GM21576 (cell line): Measurements from ENCODE around the gene CCL27.

Experiments
- ATAC-seq: cut with Tn5 transposase; IDR thresholded peaks from one replicate; pipeline ENCODE4 v1.9.1; 2021; ENCODE audit warnings: mild to moderate bottlenecking, moderate library complexity; ENCODE audit not compliant: unreplicated experiment

Gene CCL27, protein sequence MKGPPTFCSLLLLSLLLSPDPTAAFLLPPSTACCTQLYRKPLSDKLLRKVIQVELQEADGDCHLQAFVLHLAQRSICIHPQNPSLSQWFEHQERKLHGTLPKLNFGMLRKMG

DNA sequence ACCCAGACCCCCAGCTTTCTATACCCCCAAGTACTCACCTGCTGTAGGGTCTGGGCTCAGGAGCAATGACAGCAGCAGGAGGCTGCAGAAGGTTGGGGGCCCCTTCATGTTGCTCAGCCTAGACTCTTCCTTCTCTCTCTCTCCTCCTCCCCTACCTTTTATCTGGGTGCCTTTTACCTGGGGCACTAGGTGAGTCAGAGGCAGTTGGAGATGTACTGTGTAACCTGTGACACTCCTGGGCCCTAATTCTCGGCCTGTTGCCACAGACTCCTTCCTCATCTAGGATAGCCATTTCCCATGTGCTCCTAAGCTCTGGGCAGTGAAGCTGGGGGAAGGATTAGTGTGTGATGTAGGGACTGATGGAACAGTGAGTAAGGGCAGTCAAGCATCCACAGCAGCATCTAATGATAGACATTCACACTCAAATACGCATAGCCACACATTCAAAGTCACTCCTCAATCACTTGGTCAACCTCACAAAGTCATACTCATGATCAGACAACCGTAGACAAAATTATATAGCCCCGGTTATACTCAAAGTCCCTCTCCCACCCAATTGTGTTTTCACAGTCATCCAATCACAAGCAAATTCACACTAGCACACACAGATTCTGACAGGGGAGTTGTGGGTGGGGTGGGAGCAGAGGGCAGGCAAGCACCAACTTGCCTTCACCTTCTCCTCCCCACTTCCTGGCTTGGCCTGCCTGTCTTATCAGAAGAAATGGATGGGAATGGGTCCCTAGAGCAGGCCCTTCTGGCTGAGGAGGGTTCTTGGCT is at the start of gene CCL27:
TSS of gene CCL27 (minus strand) at position 132 of the 777 bp plus-strand sequence. CDS start at position 108, 24 bp downstream.
- ATAC-seq = no peak

DNA sequence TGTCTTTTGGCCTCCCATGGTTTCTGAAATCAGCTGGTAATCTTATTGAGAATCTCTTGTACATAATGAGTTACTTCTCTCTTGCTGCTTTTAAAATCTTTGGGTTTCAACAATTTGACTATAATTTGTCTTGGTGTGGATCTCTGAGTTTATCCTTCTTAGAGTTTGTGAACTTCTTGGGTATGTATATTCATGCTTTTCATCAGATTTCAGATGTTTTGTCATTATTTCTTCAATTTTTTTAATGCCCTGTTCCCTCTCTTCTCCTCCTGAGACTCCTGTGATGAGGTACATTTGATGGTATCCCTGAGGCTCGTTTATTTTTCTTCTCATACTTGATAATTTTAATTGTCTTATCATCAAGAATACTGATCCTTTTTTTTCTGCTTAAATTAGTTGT is 49.7 kb upstream of the CCL27 start:
- no peak for ATAC-seq

DNA sequence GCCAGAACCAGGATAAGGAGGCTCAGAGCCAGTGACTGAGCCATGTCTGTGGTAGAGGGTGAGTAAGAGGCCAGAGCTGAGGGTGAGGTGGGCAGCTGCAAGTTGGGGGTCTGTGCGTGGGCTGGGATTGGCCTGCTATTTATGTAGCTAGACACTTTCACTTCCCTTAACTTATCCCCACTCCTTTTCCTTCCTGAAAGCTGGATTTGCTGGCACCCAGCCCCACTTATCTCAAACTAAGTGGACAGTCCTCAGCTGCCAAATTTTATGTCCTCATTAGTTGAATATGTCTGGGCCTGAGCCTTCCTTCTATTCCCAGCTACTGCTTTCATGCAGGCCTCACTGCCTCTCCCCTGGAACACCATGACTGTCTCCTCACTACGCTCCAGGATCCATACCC is 47.6 kb upstream of the CCL27 start, which contains the start of gene CCL21:
TSS of gene CCL21 (minus strand) at position 114 of the 400 bp plus-strand sequence. CDS start at position 44, 70 bp downstream.
- no peak for ATAC-seq

DNA sequence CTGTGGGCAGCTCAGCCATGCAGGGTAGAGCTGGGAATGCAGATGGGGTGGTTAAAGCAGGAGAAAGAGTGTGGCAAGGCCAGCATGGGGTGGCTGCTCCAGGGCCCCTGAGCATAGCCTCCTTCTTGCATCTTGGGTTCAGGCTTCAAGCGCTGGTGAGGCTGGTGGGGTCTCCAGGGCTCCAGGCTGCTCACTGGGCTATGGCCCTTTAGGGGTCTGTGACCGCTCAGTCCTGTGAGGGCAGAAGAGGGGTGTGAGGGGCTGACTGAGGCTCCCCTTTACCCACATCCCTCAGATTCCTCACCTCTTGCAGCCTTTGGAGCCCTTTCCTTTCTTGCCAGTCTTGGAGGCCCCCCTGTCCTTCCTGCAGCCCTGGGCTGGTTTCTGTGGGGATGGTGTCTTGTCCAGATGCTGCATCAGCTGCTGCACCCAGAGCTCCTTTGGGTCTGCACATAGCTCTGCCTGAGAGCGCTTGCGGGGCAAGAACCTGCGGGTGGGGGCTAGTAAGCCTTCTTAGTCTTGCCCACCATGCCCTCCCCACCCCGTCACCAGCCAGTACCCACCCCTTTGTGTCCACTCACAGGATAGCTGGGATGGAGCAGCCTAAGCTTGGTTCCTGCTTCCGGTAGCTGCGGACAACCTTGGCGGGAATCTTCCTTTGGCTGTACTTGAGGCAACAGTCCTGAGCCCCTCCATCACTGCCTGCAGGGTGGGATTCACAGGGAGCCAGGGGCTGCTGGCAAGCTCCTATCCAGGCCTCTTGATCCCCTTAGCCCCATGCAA is 46.9 kb upstream of the CCL27 start:
- ATAC-seq = no peak

DNA sequence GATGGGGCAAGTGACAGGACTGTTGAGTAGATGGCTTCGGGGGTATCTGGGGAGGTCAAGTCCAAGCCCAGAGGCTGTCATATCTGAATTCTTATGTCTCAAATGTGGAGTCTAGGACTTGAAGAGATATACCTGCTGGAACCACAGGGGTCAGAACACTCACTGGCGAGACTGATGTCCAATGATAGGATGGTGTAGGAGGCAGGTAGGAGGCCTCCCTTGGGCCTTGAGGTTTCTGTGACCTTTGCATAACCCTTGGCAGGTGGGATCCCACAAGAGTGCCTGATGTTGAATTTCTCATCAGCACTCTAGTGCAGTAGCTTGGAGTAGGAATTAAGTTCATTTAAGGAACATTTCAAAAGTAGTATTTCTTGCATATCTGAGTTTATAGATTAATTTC is 44.7 kb upstream of the CCL27 start:
- ATAC-seq = no peak

DNA sequence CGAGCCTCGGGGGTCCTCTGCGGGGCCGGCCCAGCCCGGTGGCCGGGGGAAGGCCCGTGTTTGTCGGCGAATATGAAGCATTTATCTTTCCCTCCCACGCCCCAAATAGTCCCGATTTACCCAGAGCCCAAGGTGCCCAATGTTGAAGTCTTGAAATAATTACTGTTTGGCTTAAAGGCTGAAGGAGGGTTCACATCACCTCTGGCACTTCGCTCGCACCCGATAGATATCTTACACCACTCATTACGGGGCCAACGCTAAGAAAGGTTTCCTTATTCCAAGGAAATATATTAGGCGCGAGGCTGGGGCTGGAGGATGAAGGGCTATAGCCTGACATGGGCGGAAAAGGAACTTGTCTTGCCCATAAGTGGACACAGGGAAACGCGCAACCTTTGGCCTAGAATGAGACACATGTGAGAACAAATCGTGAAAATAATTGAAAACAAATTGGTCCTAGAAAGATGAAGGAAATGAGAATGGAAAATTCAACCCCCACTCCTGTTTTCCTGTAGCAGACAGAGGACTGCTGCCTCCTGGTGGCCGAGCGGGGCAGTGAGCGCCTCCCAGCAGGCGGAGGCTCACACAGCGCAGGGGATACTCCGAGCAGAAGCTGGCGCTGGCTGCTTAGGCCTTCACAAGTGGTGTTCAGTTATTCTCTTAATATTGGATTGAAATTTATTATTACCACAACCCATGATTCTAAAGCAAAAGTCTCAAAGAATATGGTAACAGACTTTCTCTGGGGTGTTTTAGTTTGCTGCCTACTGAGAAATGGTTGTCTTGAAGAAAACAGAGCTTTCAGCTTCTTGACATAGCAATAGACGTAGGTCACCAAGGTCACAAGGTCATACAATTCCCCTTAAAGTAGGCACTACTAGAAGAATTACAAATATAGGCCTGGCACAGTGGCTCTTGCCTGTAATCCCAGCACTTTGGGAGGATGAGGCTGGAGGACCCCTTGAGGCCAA is 39.6 kb upstream of the CCL27 start:
- peak; percentile 85 for ATAC-seq

DNA sequence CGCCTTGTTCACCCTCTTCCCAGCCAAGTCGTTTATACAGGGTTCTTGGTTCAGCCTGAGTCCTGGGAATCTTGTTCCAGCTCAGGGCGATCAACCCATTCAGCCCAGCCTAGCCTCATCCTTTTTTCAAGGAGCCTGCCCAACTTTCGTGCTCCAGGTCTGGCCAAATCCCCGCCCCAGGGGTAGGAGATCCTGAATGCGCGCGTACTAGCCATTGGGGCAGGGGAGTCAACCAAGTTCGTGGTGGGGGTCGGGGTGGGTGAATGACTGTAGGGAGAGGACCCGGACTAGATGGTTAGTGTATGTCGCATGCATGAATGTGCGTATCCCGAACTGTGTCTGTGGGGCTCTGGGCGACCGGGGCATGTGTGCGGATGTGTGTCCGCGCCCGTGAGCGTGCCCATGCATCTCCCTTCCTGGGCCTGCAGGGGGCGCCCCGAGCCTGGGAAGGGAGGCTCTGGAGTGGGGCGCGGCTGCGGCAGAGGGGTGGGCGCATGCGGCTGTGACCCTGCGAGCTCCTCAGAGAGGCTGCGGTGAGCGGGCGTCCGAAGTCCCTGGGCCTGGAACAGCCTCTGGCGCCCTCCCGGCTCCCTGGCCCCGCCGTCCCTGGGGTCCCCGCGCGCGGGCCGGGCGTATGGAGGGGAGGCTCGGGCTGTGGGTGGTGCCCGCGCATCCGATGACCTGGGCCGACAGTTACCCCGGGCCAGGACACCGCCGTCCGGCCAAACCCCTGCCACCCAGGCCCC is 38.7 kb upstream of the CCL27 start:
- peak; percentile 54 for ATAC-seq

DNA sequence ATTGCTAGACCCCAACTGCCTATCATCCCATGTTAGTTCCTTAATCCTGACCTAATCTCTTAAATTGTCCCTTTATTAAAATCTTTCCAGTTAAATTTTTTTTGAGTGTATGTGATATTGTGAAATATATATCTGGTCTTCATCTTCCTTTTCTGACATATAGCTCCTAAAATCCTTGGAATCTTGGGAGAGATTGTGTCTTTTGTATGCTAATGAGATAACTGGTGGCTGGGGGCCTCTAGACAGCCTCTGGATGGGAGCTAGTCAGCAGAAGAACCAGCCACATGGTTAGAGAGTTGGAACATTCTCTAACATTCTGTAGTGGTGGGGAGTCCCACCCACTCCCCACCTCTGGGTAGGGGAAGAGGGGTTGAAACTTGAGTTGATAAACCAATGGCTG is 32.4 kb upstream of the CCL27 start:
- ATAC-seq = no peak

DNA sequence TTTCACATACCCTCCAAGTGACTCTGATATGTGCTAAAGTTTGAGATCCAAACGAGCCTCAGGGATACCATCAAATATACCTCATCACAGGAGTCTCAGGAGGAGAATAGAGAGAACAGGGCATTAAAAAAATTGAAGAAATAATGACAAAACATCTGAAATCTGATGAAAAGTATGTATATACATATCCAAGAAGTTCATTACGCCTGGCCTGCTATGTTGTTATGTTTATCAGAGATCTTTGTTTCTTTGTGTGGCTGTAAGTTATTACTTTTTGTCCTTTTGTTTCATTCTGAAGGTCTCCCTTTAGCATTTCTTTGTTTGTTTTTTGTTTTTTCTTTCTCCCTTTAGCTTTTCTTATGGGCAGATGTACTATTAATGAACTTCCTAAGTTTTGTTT is 31.1 kb upstream of the CCL27 start:
- no peak for ATAC-seq

DNA sequence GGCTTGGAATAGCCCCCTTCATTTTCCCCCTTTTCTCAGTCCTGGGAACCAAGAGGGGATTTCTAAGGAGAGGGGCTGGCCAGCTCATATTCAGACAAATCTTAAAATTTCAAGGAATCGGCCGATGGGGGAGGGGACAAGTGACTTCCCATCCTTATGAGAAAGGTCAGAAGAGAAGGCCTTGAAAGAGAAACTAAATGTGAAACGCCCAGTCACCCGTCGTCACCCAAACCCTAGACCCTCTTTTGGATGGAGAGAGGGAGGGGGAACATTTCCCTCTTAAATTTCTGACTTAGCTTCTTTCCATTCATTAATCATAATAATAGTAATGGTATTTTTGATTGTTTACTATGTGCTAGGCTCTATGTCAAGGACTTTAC is 29.5 kb upstream of the CCL27 start:
- no peak for ATAC-seq

DNA sequence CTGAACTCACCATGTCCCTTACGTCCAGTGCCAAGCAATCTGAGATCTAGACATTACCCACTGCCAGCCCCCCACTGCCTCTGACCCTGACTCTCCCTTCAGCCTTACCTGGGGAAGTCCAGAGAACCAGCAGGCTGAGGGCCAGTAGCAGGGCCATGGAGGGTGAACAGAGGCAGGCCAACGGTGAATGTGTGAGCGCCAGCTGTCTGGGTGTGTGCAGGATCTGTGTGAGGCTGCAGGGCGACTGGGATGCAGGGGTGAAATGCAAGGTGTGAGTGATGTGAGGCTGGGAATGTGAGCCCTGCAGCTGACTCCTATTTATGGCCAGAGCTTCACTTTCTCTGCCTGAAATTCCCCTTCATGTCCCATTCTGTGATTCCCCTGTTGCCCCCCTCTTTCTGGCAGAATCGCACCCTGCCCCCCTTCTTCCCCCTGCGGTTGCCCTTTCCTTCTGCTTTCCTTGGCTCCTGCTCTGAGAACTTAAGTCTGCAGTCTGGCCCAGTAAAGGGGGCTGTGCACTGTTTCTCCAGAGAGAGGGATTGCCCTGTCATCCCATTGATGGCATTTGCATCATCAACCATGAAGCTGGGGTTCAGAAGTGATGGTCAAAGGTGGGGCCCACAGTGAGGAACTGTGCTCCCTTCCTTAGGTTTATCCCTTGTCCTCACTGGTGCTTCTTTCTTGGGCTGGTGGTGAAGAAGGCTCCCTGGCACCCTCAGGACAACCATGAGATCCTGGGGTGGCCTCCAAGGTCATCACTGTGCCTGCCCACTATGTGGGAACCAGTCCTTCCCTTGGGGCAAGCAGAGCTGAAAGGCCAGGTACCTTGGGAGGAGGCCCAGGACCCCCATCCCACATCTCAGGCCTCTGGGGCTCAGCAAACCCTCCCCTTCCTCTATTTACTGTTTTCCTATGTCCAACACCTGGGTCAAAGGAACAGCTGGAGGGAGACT is 28.8 kb upstream of the CCL27 start, which contains the start of gene CCL19:
TSS of gene CCL19 (minus strand) at position 294 of the 953 bp plus-strand sequence. CDS start at position 157, 137 bp downstream.
- ATAC-seq = no peak

DNA sequence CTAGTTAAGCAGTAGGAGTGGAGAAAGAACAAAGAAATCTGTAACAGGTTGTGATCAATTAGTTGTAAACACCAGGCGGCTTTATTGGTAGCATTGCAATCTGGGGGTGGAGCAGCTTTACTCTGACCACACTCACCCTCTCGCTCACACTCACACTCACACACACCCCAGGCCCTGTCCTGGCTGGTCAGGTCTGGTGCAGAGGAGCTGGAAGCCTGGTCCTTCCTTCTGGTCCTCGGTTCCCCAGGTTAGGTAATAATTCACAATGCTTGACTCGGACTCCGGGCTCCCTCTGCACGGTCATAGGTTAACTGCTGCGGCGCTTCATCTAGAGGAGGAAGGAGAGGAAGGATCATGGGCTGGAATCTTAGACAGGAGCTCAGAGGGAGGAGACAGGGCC is 27.1 kb upstream of the CCL27 start:
- ATAC-seq = no peak

DNA sequence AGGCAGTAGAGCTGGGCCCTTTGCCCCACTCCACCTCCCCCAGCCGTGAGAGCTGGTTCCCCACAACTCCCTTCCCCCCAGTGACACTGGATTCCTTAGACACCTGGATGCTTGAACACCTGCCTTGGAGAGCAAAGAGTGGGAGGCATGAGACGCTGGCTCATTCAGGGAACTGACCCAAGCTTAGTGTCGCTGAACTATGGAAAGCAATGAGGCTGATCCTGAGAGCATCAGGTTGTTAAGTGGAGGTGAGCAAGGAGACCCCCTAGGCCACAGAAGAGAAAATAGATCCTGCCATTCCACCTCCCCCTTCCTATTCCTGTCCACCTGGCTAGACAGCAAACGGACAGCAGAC is 26.6 kb upstream of the CCL27 start:
- no peak for ATAC-seq

DNA sequence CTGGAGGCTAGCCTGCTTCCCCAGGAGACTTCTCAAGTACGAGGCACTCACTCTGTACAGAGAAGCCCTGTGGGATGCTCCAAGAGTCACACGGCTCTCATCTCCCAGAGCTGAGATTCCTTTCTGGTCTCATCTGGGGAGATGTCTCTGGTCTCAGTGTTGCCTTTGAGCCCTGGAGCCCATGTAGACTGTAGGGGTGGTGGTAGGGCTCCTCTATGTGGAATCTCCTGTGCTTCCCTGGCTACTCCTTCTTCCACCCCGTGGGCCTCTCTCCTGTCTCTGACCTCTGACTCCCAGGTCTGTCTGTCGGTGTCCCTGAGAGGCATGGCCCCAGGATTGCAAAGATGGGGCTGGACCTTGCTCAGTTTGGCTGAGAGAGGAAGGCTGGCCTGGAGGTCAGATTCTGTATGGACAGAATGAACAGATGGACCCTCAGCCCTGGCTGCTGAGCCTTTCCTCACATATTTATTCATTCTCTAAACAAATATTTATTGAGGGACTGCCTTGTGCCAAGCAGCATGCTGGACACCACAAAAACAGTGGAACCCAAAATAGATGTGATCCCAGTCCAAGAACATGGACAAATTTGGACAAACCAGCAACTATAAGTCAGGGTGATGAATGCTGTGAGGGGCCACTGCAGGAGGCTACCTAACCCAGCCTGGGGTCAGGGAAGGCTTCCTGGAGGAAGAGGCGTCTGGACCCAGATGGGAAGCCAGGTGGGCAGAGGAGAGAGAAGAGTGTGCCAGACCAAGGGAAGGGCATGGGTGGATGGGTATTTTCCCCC is 26.1 kb upstream of the CCL27 start:
- no peak for ATAC-seq

DNA sequence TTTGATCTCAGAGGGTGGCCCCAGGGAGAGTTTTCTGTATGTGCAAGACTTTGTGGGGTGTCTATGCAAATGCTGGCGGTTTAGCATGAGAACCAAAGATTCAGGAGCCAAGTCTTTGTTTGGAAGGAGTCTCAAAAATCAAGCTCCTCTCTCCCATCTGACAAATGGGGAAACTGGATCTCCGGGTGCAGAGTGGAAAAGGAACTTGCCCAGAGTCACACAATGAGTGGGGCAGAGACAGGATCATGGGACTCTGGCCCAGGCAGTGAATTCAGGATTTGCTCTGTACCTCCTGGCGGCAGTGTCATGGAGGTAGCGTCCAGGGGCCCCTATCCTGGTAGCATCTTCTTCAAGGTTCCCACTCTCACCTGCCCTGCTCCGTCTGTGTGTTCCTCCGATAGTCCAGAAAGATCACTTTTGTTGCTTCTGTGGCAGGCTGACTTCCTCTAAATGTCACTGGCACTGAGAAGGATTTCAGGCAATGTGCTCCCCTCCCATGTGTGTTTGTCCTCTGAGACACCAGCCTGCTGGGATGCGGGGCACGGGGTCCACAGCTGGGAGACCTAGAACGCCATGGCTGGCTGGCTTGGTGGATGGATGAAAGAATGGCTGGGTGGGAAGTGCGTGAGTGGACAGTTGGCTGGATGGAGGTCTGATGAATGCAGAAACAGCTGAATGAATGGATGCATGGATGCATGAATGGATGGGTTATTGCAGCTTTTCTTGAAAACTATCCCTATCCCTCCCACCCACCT is 25.0 kb upstream of the CCL27 start:
- ATAC-seq = no peak

DNA sequence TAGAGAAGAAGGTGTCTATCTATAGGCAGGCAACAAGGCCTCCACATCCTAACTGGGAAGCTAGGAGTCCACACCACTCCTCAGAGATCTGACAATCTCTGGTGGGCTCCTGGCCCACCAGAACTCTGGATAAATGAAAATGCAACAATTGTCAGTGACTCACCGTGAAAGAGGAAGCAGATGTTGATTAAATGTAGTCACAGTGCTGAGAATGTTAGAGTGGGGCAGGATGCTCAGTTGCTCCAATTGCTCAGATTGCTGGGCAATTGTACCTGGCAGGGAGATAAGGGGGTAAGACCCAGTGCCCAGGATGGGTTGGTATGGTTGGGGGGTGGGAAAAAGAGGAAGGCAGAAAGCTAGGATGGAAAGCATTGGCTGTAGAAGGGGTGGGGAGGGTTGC is 24.3 kb upstream of the CCL27 start:
- no peak for ATAC-seq

DNA sequence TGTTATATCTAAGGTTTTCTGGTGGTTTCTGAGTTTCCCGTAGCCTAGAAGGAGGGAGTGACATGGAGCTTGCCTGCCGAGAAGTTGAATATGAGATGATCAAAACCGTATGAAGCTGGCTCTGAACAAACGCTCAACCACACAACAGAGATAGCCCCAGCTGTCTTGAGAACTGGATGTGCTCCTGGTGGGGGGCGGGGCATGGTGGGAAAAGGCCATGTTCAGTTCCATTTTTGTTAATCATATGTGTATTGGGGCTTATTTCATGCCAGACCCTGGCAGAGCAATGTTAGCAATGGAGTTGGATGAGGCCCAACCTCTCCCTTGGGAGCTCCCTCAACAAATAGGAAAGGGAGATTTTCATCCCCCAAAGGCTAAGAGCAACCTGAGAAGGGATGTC is 23.8 kb upstream of the CCL27 start:
- no peak for ATAC-seq
